ENCODE measurements around the gene CACNA1E. TPM values are rescaled to one million over a fixed set of nuclear protein-coding genes. Genes with fewer than 3 reads are reported as not detected.

CACNA1E gene
- total and polyA plus RNA-seq, 2 donors (not counting 1 experiment from before 2014, with no cell fraction given), result 0.37 to 0.40 TPM

DNA sequence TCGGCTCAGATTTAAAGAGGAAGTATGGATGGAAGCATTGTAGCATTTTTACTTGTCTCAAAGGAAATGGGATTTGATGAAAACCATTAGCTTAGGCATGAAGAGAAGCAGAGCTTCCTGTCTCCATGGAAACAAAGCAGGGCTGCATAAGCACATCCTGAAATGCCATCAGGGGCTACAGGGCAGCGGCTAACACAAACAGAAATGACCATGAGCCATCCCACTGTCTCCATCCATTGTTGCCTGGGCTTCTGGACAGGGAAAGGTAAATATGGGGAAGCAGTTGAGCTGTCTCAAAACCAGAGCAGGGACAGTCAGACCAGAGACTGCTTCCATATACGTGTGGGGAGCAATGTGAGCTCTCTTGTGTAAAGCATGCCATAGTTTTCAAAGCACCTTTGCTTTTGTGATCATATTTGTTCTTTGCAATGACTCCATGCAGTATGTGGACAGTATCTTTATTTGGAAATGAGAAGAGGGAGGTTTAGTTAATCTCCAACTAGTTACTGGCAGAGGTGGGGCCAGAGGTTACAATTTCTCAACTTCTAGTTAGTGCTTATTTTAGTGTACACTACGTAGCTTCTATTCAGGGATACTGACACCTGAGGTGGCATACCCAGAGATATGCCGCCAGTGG, 176.1 kb downstream of the CACNA1E start:
- Histone ChIP-seq H2AFZ (ENCODE audit: insufficient read depth, low read depth, low read length, poor library complexity, severe bottlenecking) (no peak overlapping the region), H3K4me1 (ENCODE audit: control insufficient read depth in 2 of 2, insufficient read depth in 2 of 2, low read length in 2 of 2) (no peaks in the 10 kb centered on the region), H3K36me3 (replicated peaks in 1 of 2; ENCODE audit: control extremely low read depth in 1 of 2, control insufficient read depth in 1 of 2, extremely low read depth in 1 of 2, insufficient read depth in 2 of 2, low read length in 1 of 2) (no peaks in the 10 kb centered on the region), H3K27me3 (replicated peaks in 1 of 4; ENCODE audit: control extremely low read depth in 1 of 4, control insufficient read depth in 3 of 4, insufficient read depth in 4 of 4, low read length in 3 of 4) (no peaks in the 10 kb centered on the region), H3K79me2 (ENCODE audit: control insufficient read depth, insufficient read depth, low read length) (no peaks in the 10 kb centered on the region), H4K20me1 (ENCODE audit: control insufficient read depth, insufficient read depth, low read length, poor library complexity, severe bottlenecking) (no peaks in the 10 kb centered on the region), H3K9me3 (ENCODE audit: control extremely low read depth in 1 of 3, control insufficient read depth in 2 of 3, insufficient read depth in 1 of 3, low read length in 2 of 3) (no peaks in the 10 kb centered on the region), H3K27ac (ENCODE audit: low read length in 2 of 2) (no peak overlapping the region), H3K9ac (ENCODE audit: low read length) (no peak overlapping the region), H3K4me2 (replicated peaks; ENCODE audit: low read depth, low read length, poor library complexity, severe bottlenecking) (no peak overlapping the region), H3K4me3 (ENCODE audit: control extremely low read depth in 1 of 5, extremely low read depth in 1 of 5, insufficient read depth in 1 of 5, low read depth in 2 of 5, low read length in 4 of 5) (no peak overlapping the region)
- TF ChIP-seq EZH2 (IDR thresholded peaks at IDR 0.05; ENCODE audit: borderline replicate concordance, insufficient read depth, low read depth, low read length, poor library complexity, severe bottlenecking), result no peak
- TF ChIP-seq, protein P1, sequence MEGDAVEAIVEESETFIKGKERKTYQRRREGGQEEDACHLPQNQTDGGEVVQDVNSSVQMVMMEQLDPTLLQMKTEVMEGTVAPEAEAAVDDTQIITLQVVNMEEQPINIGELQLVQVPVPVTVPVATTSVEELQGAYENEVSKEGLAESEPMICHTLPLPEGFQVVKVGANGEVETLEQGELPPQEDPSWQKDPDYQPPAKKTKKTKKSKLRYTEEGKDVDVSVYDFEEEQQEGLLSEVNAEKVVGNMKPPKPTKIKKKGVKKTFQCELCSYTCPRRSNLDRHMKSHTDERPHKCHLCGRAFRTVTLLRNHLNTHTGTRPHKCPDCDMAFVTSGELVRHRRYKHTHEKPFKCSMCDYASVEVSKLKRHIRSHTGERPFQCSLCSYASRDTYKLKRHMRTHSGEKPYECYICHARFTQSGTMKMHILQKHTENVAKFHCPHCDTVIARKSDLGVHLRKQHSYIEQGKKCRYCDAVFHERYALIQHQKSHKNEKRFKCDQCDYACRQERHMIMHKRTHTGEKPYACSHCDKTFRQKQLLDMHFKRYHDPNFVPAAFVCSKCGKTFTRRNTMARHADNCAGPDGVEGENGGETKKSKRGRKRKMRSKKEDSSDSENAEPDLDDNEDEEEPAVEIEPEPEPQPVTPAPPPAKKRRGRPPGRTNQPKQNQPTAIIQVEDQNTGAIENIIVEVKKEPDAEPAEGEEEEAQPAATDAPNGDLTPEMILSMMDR (IDR thresholded peaks at IDR 0.05), result no peak
- DNase-seq (no peak), ATAC-seq (ENCODE audit: low read depth) (no peak)
- ChIA-PET POLR2A (no interaction called here), CTCF (no interaction called here)
- Mint-ChIP-seq H3K27me3 (peaks cover 14% of the 10 kb centered on the region), H3K4me1 (no peaks in the 10 kb centered on the region), H3K9me3 (ENCODE audit: insufficient read depth) (no peaks in the 10 kb centered on the region), H3K4me3 (no peak overlapping the region), H3K27ac (no peak overlapping the region)
- WGBS (ENCODE audit: insufficient coverage), result 38% methylated on average over 3 of the region's 5 CpGs
- intact Hi-C loops (cut with micrococcal nuclease), result no loop called here

DNA sequence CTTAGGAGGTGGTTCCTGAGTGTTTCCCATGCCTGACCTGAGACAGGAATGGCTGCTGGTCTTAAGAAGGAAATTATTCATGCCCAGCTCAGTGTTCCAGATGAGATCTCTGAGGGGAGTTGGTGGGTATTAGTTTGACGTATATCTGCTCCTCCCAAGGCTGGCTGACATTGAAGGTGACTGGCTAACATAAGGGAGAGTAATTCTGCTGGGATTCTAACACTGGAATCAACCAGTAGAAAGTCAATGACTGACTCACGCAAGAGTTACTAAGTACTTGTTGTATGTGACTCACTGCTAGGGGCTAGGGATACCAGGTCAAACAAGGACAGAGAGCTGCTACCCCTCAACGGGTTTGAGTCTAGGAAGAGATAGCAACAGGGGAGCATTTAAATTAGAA, 177.3 kb downstream of the CACNA1E start:
- Mint-ChIP-seq H3K4me3 (no peak overlapping the region), H3K9me3 (ENCODE audit: insufficient read depth) (no peaks in the 10 kb centered on the region), H3K27ac (no peak overlapping the region), H3K4me1 (no peaks in the 10 kb centered on the region), H3K27me3 (peaks cover 24% of the 10 kb centered on the region)
- Histone ChIP-seq H2AFZ (ENCODE audit: insufficient read depth, low read depth, low read length, poor library complexity, severe bottlenecking) (no peak overlapping the region), H3K79me2 (ENCODE audit: control insufficient read depth, insufficient read depth, low read length) (no peaks in the 10 kb centered on the region), H3K4me1 (ENCODE audit: control insufficient read depth in 2 of 2, insufficient read depth in 2 of 2, low read length in 2 of 2) (no peaks in the 10 kb centered on the region), H3K27me3 (replicated peaks in 1 of 4; ENCODE audit: control extremely low read depth in 1 of 4, control insufficient read depth in 3 of 4, insufficient read depth in 4 of 4, low read length in 3 of 4) (no peaks in the 10 kb centered on the region), H3K36me3 (replicated peaks in 1 of 2; ENCODE audit: control extremely low read depth in 1 of 2, control insufficient read depth in 1 of 2, extremely low read depth in 1 of 2, insufficient read depth in 2 of 2, low read length in 1 of 2) (no peaks in the 10 kb centered on the region), H3K4me2 (replicated peaks; ENCODE audit: low read depth, low read length, poor library complexity, severe bottlenecking) (no peak overlapping the region), H4K20me1 (ENCODE audit: control insufficient read depth, insufficient read depth, low read length, poor library complexity, severe bottlenecking) (no peaks in the 10 kb centered on the region), H3K27ac (ENCODE audit: low read length in 2 of 2) (no peak overlapping the region), H3K9me3 (ENCODE audit: control extremely low read depth in 1 of 3, control insufficient read depth in 2 of 3, insufficient read depth in 1 of 3, low read length in 2 of 3) (no peaks in the 10 kb centered on the region), H3K9ac (ENCODE audit: low read length) (no peak overlapping the region), H3K4me3 (ENCODE audit: control extremely low read depth in 1 of 5, extremely low read depth in 1 of 5, insufficient read depth in 1 of 5, low read depth in 2 of 5, low read length in 4 of 5) (no peak overlapping the region)
- POLR2A ChIA-PET, result no interaction called here
- DNase-seq (no peak), ATAC-seq (ENCODE audit: low read depth) (no peak)
- CTCF ChIA-PET, result no interaction called here
- TF ChIP-seq EZH2 (IDR thresholded peaks at IDR 0.05; ENCODE audit: borderline replicate concordance, insufficient read depth, low read depth, low read length, poor library complexity, severe bottlenecking), result no peak
- TF ChIP-seq, protein P1 (IDR thresholded peaks at IDR 0.05), result no peak
- 96% methylated on average over 3 of the region's 3 CpGs for WGBS (ENCODE audit: insufficient coverage)
- intact Hi-C loops (cut with micrococcal nuclease), result no loop called here
